Effector memory CD8-positive, alpha-beta T cell (primary cell): ENCODE measurements around the gene KCNQ2.

Experiments used
- ATAC-seq: fragments of 150-1000 bp; cut with Tn5 transposase; replicated peaks from 2 replicates; pipeline ENCODE4 v1.10.0; 2021; ENCODE audit warnings: mild to moderate bottlenecking, moderate library complexity
- DNase-seq, 3 experiments: peaks; one replicate each; pipeline ENCODE4 v3.0.0; 2021
- H3K27ac Mint-ChIP-seq, 2 donors: one replicate each; pipeline ENCODE4 v1.8.0; 2022; ENCODE audit warnings: mild to moderate bottlenecking in 2 of 2, mixed read lengths in 2 of 2, moderate library complexity in 2 of 2
- H3K27me3 Mint-ChIP-seq, 2 donors: one replicate each; pipeline ENCODE4 v1.8.0; 2022; ENCODE audit warnings: mixed read lengths in 2 of 2
- H3K36me3 Mint-ChIP-seq: one replicate; pipeline ENCODE4 v1.8.0; 2022; ENCODE audit warnings: mild to moderate bottlenecking, moderate library complexity, mixed read lengths; ENCODE audit not compliant: insufficient read depth
- H3K4me1 Mint-ChIP-seq, 2 donors: one replicate each; pipeline ENCODE4 v1.8.0; 2022; ENCODE audit warnings: low read depth in 2 of 2, mixed read lengths in 2 of 2
- H3K4me3 Mint-ChIP-seq, 2 donors: one replicate each; pipeline ENCODE4 v1.8.0; 2022; ENCODE audit warnings: mild to moderate bottlenecking in 2 of 2, mixed read lengths in 2 of 2, moderate library complexity in 2 of 2
- H3K9me3 Mint-ChIP-seq, 2 donors: one replicate each; pipeline ENCODE4 v1.8.0; 2022; ENCODE audit warnings: mixed read lengths in 2 of 2

KCNQ2 gene

GRCh38 chr20:63508072-63508768, 35.8 kb upstream of the KCNQ2 start:
- no peak overlapping the region for H3K4me3 Mint-ChIP-seq
- peaks cover 53 to 78% of the 10 kb centered on the region in 2 donors for H3K27me3 Mint-ChIP-seq
- ATAC-seq (peak; percentile 68), DNase-seq (no peak)
- H3K4me1 Mint-ChIP-seq: no peaks in the 10 kb centered on the region
- H3K27ac Mint-ChIP-seq: no peak overlapping the region
- H3K36me3 Mint-ChIP-seq: no peaks in the 10 kb centered on the region
- H3K9me3 Mint-ChIP-seq: no peaks in the 10 kb centered on the region

- DNase-seq (no peak), ATAC-seq (no peak)
- no peaks in the 10 kb centered on the region for H3K4me1 Mint-ChIP-seq
- H3K4me3 Mint-ChIP-seq: no peak overlapping the region
- H3K36me3 Mint-ChIP-seq: no peaks in the 10 kb centered on the region
- H3K27ac Mint-ChIP-seq: peak overlapping the region in 1 of 2 donors; percentile 14
- no peaks in the 10 kb centered on the region for H3K9me3 Mint-ChIP-seq
- peaks cover 43 to 67% of the 10 kb centered on the region in 2 donors for H3K27me3 Mint-ChIP-seq
Measured at GRCh38 chr20:63507083-63507743, 34.8 kb upstream of the KCNQ2 start.

- Mint-ChIP-seq H3K9me3 (no peaks in the 10 kb centered on the region), H3K4me1 (no peaks in the 10 kb centered on the region), H3K27ac (no peak overlapping the region), H3K36me3 (no peaks in the 10 kb centered on the region), H3K4me3 (no peak overlapping the region), H3K27me3 (peaks cover 35 to 54% of the 10 kb centered on the region in 2 donors)
- DNase-seq: no peak
- ATAC-seq: no peak
Measured at GRCh38 chr20:63505723-63506122, 33.3 kb upstream of the KCNQ2 start.

GRCh38 chr20:63505281-63505680, 32.8 kb upstream of the KCNQ2 start:
- no peak for ATAC-seq
- no peak for DNase-seq
- no peak overlapping the region for H3K27ac Mint-ChIP-seq
- no peaks in the 10 kb centered on the region for H3K9me3 Mint-ChIP-seq
- no peak overlapping the region for H3K4me3 Mint-ChIP-seq
- H3K27me3 Mint-ChIP-seq: peaks cover 30 to 50% of the 10 kb centered on the region in 2 donors
- no peaks in the 10 kb centered on the region for H3K36me3 Mint-ChIP-seq
- H3K4me1 Mint-ChIP-seq: no peaks in the 10 kb centered on the region

GRCh38 chr20:63504642-63505041, 32.2 kb upstream of the KCNQ2 start:
- peaks cover 24 to 43% of the 10 kb centered on the region in 2 donors for H3K27me3 Mint-ChIP-seq
- no peaks in the 10 kb centered on the region for H3K9me3 Mint-ChIP-seq
- H3K36me3 Mint-ChIP-seq: no peaks in the 10 kb centered on the region
- H3K4me1 Mint-ChIP-seq: no peaks in the 10 kb centered on the region
- DNase-seq (no peak), ATAC-seq (no peak)
- no peak overlapping the region for H3K27ac Mint-ChIP-seq
- H3K4me3 Mint-ChIP-seq: no peak overlapping the region

GRCh38 chr20:63503524-63503923, 31.1 kb upstream of the KCNQ2 start:
- Mint-ChIP-seq H3K27me3 (peaks cover 15 to 32% of the 10 kb centered on the region in 2 donors), H3K4me1 (no peaks in the 10 kb centered on the region), H3K27ac (no peak overlapping the region), H3K36me3 (no peaks in the 10 kb centered on the region), H3K9me3 (no peaks in the 10 kb centered on the region), H3K4me3 (no peak overlapping the region)
- ATAC-seq: no peak
- no peak for DNase-seq

- Mint-ChIP-seq H3K4me3 (no peak overlapping the region), H3K36me3 (no peaks in the 10 kb centered on the region), H3K27me3 (peaks cover 7 to 27% of the 10 kb centered on the region in 2 donors), H3K9me3 (no peaks in the 10 kb centered on the region), H3K27ac (no peak overlapping the region), H3K4me1 (peaks cover 0 to 1% of the 10 kb centered on the region in 2 donors)
- no peak for DNase-seq
- ATAC-seq: no peak
Measured at GRCh38 chr20:63502671-63503172, 30.3 kb upstream of the KCNQ2 start.

GRCh38 chr20:63501818-63502670, 29.6 kb upstream of the KCNQ2 start:
- no peaks in the 10 kb centered on the region for H3K36me3 Mint-ChIP-seq
- peaks cover 0 to 3% of the 10 kb centered on the region in 2 donors for H3K4me1 Mint-ChIP-seq
- H3K9me3 Mint-ChIP-seq: no peaks in the 10 kb centered on the region
- H3K4me3 Mint-ChIP-seq: no peak overlapping the region
- H3K27ac Mint-ChIP-seq: no peak overlapping the region
- no peak for ATAC-seq
- H3K27me3 Mint-ChIP-seq: peaks cover 6 to 27% of the 10 kb centered on the region in 2 donors
- DNase-seq: no peak

- H3K36me3 Mint-ChIP-seq: no peaks in the 10 kb centered on the region
- no peak for DNase-seq
- no peak for ATAC-seq
- no peaks in the 10 kb centered on the region for H3K9me3 Mint-ChIP-seq
- no peak overlapping the region for H3K27ac Mint-ChIP-seq
- H3K4me1 Mint-ChIP-seq: peaks cover 0 to 4% of the 10 kb centered on the region in 2 donors
- H3K27me3 Mint-ChIP-seq: peaks cover 11 to 27% of the 10 kb centered on the region in 2 donors
- H3K4me3 Mint-ChIP-seq: peak overlapping the region in 1 of 2 donors; percentile 50
Measured at GRCh38 chr20:63500902-63501817, 28.7 kb upstream of the KCNQ2 start.

GRCh38 chr20:63500151-63500901, 27.9 kb upstream of the KCNQ2 start:
- DNase-seq (no peak), ATAC-seq (no peak)
- Mint-ChIP-seq H3K4me3 (peak overlapping the region in 1 of 2 donors; percentile 50), H3K36me3 (no peaks in the 10 kb centered on the region), H3K27me3 (peaks cover 11 to 24% of the 10 kb centered on the region in 2 donors), H3K27ac (no peak overlapping the region), H3K9me3 (no peaks in the 10 kb centered on the region), H3K4me1 (peaks cover 0 to 5% of the 10 kb centered on the region in 2 donors)

GRCh38 chr20:63499338-63499969, 27.0 kb upstream of the KCNQ2 start:
- peak; percentile 23 for ATAC-seq

GRCh38 chr20:63498960-63499337, 26.5 kb upstream of the KCNQ2 start, which contains the start of gene EEF1A2:
TSS of gene EEF1A2 (minus strand) at chr20:63499083. CDS start at chr20:63497763, 1,320 bp downstream.
- DNase-seq (peak; percentile 39 to 46 (median 39)), ATAC-seq (peak; percentile 79)
- H3K4me1 Mint-ChIP-seq: peaks cover 0 to 5% of the 10 kb centered on the region in 2 donors
- no peaks in the 10 kb centered on the region for H3K9me3 Mint-ChIP-seq
- H3K27me3 Mint-ChIP-seq: peaks cover 6 to 16% of the 10 kb centered on the region in 2 donors
- no peak within 1 kb of the TSS for H3K27ac Mint-ChIP-seq
- peak within 1 kb of the TSS; percentile 51 to 62 for H3K4me3 Mint-ChIP-seq
- no peaks in the 10 kb centered on the region for H3K36me3 Mint-ChIP-seq

More at GRCh38 chr20:63499338-63499969, 27.0 kb upstream of the KCNQ2 start:
- H3K27me3 Mint-ChIP-seq: peaks cover 11 to 16% of the 10 kb centered on the region in 2 donors
- peaks cover 0 to 5% of the 10 kb centered on the region in 2 donors for H3K4me1 Mint-ChIP-seq
- H3K4me3 Mint-ChIP-seq: peak overlapping the region; percentile 33 to 37
- no peak overlapping the region for H3K27ac Mint-ChIP-seq
- no peaks in the 10 kb centered on the region for H3K36me3 Mint-ChIP-seq
- no peak for DNase-seq
- no peaks in the 10 kb centered on the region for H3K9me3 Mint-ChIP-seq
